ENCODE results near the gene CD46. TPM values are rescaled to one million over a fixed set of nuclear protein-coding genes. Genes with fewer than 3 reads are reported as not detected.
"Not testable (repeated sequence)": the region's sequence is repeated elsewhere in the genome, so short reads cannot be mapped to it uniquely, and the experiment has no call there.

Gene CD46
- total RNA-seq, 1 experiment from 2014 or later, result 214 TPM

DNA sequence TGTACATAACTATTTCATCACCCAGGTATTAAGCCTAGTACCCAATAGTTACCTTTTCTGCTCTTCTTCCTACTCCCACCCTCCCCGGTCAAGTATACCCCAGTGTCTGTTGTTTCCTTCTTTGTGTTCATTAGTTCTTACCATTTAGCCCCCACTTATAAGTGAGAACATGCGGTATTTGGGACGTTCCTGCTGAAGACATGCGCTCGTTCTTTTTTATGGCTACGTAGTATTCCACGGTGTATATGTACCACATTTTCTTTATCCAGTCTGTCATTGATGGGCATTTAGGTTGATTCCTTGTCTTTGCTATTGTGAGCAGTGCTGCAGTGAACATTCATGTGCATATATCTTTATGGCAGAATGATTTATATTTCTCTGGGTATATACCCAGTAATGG lies 25.6 kb downstream of the CD46 start:
- H3K4me2 ChIP-seq; H2AFZ ChIP-seq; H3K4me3 ChIP-seq; intact Hi-C loops (cut with micrococcal nuclease; ENCODE audit: unreplicated experiment); DNase-seq; BruUV-seq (replicated peaks); H3K9me3 ChIP-seq (ENCODE audit: insufficient read depth, low read depth); CTCF ChIA-PET; H3K9me2 ChIP-seq (ENCODE audit: insufficient read depth); H3F3A ChIP-seq (ENCODE audit: insufficient read depth, low read depth); POLR2A ChIA-PET (ENCODE audit: unreplicated experiment); H3K27ac ChIP-seq; H3K27me3 ChIP-seq (ENCODE audit: insufficient read depth, low read depth); H3K4me1 ChIP-seq (replicated peaks; ENCODE audit: insufficient read depth): not testable (repeated sequence)
- H4K20me1 ChIP-seq (ENCODE audit: insufficient read depth), result peaks cover 55% of the 10 kb centered on the region
- H3K36me3 ChIP-seq (ENCODE audit: low read depth), result peaks cover 30% of the 10 kb centered on the region
- peaks cover 69% of the 10 kb centered on the region for H3K79me2 ChIP-seq (ENCODE audit: low read depth)

DNA sequence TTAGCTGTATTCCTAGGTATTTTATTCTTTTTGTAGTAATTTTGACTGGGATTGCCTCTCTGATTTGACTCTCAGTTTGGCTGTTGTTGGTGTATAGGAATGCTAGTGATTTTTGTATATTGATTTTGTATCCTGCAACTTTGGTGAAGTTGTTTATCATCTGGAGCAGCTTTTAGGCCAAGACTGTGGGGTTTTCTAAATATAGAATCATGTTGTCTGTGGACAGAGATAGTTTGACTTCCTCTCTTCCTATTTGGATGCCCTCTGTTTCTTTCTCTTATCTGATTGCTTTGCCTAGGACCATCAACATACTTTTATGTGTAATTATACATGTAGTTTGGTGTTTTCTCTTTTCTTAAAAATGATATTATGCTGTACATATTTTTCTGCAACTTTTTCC lies 27.2 kb downstream of the CD46 start:
- Histone ChIP-seq H2AFZ (no peak overlapping the region), H3K79me2 (ENCODE audit: low read depth) (peaks cover 60% of the 10 kb centered on the region), H4K20me1 (ENCODE audit: insufficient read depth) (peaks cover 48% of the 10 kb centered on the region), H3K4me2 (no peak overlapping the region), H3K4me1 (replicated peaks; ENCODE audit: insufficient read depth) (no peaks in the 10 kb centered on the region), H3K27ac (no peak overlapping the region), H3K9me3 (ENCODE audit: insufficient read depth, low read depth) (no peaks in the 10 kb centered on the region), H3K27me3 (ENCODE audit: insufficient read depth, low read depth) (no peaks in the 10 kb centered on the region), H3K4me3 (no peak overlapping the region), H3K9me2 (ENCODE audit: insufficient read depth) (no peaks in the 10 kb centered on the region), H3K36me3 (ENCODE audit: low read depth) (peaks cover 39% of the 10 kb centered on the region), H3F3A (ENCODE audit: insufficient read depth, low read depth) (peaks cover 5% of the 10 kb centered on the region; the same call in 1 of the 2 replicates)
- intact Hi-C loops (cut with micrococcal nuclease; ENCODE audit: unreplicated experiment), result no loop called here
- no peak for DNase-seq
- no TSS peak for BruUV-seq (replicated peaks)
- POLR2A ChIA-PET (ENCODE audit: unreplicated experiment), result no interaction called here
- no peak for TF ChIP-seq EZH2 (IDR thresholded peaks at IDR 0.05; ENCODE audit: low read depth)
- TF ChIP-seq CTCF (conservative IDR thresholded peaks at IDR 0.05), result no peak
- CTCF ChIA-PET, result no interaction called here

GRCh38 chr1:207781312-207781711 lies 29.5 kb downstream of the CD46 start:
- Histone ChIP-seq H3K4me1 (replicated peaks; ENCODE audit: insufficient read depth) (no peaks in the 10 kb centered on the region), H3F3A (ENCODE audit: insufficient read depth, low read depth) (peaks cover 8% of the 10 kb centered on the region; the same call in 1 of the 2 replicates), H3K9me3 (ENCODE audit: insufficient read depth, low read depth) (no peaks in the 10 kb centered on the region), H3K36me3 (ENCODE audit: low read depth) (peaks cover 52% of the 10 kb centered on the region), H3K27me3 (ENCODE audit: insufficient read depth, low read depth) (no peaks in the 10 kb centered on the region), H3K79me2 (ENCODE audit: low read depth) (peaks cover 54% of the 10 kb centered on the region), H3K4me2 (no peak overlapping the region), H3K4me3 (no peak overlapping the region), H2AFZ (no peak overlapping the region), H4K20me1 (ENCODE audit: insufficient read depth) (peaks cover 44% of the 10 kb centered on the region), H3K27ac (no peak overlapping the region), H3K9me2 (ENCODE audit: insufficient read depth) (no peaks in the 10 kb centered on the region)
- ChIA-PET CTCF (no interaction called here), POLR2A (ENCODE audit: unreplicated experiment) (no interaction called here)
- no peak for DNase-seq
- no TSS peak for BruUV-seq (replicated peaks)
- no peak for TF ChIP-seq CTCF (conservative IDR thresholded peaks at IDR 0.05)
- no peak for TF ChIP-seq EZH2 (IDR thresholded peaks at IDR 0.05; ENCODE audit: low read depth)
- intact Hi-C loops (cut with micrococcal nuclease; ENCODE audit: unreplicated experiment), result no loop called here

GRCh38 chr1:207787776-207788175 lies 35.9 kb downstream of the CD46 start:
- Histone ChIP-seq H3K4me1 (replicated peaks; ENCODE audit: insufficient read depth) (peaks cover 40% of the 10 kb centered on the region), H3K4me3 (no peak overlapping the region), H3K9me3 (ENCODE audit: insufficient read depth, low read depth) (no peaks in the 10 kb centered on the region), H3K79me2 (ENCODE audit: low read depth) (no peaks in the 10 kb centered on the region; the same call in 1 of the 2 replicates), H2AFZ (no peak overlapping the region), H3K27me3 (ENCODE audit: insufficient read depth, low read depth) (no peaks in the 10 kb centered on the region), H3K36me3 (ENCODE audit: low read depth) (peaks cover 43% of the 10 kb centered on the region), H4K20me1 (ENCODE audit: insufficient read depth) (no peaks in the 10 kb centered on the region), H3K9me2 (ENCODE audit: insufficient read depth) (no peaks in the 10 kb centered on the region), H3F3A (ENCODE audit: insufficient read depth, low read depth) (peaks cover 36% of the 10 kb centered on the region), H3K27ac (no peak overlapping the region), H3K4me2 (no peak overlapping the region)
- no TSS peak for BruUV-seq (replicated peaks)
- CTCF ChIA-PET, result no interaction called here
- DNase-seq, result no peak
- POLR2A ChIA-PET (ENCODE audit: unreplicated experiment), result interaction anchor here (0.5 kb wide), 1 partner anchor 32 kb away, joined by 3 read pairs; no protein-coding TSS in a partner anchor
- TF ChIP-seq EZH2 (IDR thresholded peaks at IDR 0.05; ENCODE audit: low read depth), result no peak
- TF ChIP-seq CTCF (conservative IDR thresholded peaks at IDR 0.05), result no peak
- intact Hi-C loops (cut with micrococcal nuclease; ENCODE audit: unreplicated experiment), result no loop called here
